Renal cortical epithelial cell (primary cell): ENCODE results near the gene LRRC37B. TPM values are rescaled to one million over a fixed set of nuclear protein-coding genes. Genes with fewer than 3 reads are reported as not detected.
"Not testable (repeated sequence)": the region's sequence is repeated elsewhere in the genome, so short reads cannot be mapped to it uniquely, and the experiment has no call there.

Source experiments
- DNase-seq: peaks from one replicate; pipeline ENCODE4 v3.0.0-alpha.2; 2011; ENCODE audit warnings: low read depth
- total RNA-seq: library from RNA; depleted of rRNA; stranded (reverse); fragments of >200 nt; gene quantifications from 2 replicates; pipeline ENCODE4 v1.2.3, GENCODE V29; 2014

The LRRC37B gene
- total RNA-seq, 1 donor from 2014 or later, result 8.3 TPM

DNA sequence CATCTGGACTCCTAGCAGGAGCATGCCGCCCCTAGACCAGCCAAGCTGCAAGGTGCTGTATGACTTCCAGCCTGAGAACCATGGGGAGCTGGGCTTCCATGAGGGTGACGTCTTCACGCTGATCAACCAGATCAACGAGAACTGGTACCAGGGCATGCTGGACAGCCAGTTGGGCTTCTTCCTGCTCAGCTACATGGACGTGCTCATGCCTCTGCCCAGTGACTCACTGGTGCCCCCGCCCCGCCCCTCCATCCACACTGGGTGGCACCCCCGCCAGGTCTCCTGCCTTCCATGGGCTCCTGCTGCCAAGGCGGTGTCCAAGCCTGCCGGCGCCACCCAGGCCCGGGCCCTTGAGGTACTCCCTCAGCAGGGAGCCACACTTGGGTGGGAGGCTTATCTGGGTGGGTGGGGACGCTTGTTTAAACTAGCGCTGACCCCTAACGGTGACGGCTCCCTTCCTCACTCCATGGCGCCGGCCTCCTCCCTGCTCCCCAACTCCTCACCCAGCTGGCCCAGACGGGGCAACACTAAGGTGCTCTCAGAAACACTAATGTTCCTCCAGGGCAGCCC, 34.2 kb downstream of the LRRC37B start:
- not testable (repeated sequence) for DNase-seq

DNA sequence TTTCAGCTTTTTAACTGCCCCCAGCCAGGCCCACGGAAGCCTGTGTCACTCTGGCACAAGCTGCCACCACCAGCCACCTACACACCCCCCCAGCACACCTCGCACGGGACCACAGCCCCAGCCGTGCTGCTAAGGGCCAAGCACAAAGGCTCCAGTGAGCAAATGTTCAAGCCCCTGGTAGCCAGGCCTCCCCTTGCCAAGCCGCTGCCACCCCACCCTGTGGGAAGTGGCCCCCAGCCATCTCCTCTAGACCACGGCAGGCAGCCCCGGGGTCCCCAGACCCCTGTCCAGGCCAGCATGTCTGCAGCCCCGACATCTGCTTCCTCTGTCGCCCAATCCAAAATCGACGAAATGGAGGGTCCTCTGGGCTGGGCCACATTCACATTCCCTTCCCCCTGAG, 35.1 kb downstream of the LRRC37B start:
- DNase-seq, result not testable (repeated sequence)

DNA sequence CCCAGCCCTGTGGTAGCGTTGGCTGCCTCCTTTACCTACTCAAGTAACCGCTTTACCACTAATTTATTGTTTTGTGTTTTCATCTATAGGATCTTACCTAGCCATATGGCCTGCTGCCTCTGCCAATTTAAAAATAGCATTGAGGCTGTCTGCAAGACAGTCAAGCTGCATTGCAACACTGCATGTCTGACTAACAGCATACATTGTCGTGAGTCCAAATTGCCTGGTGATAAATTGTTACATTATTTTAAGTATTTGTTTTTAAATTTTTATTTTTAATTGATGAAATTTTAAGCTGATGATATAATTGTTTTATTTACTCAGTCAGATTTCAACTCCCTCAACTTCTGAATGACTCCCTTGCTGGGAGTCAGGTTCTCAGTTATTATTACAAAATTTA, 38.4 kb downstream of the LRRC37B start:
- DNase-seq, result not testable (repeated sequence)

DNA sequence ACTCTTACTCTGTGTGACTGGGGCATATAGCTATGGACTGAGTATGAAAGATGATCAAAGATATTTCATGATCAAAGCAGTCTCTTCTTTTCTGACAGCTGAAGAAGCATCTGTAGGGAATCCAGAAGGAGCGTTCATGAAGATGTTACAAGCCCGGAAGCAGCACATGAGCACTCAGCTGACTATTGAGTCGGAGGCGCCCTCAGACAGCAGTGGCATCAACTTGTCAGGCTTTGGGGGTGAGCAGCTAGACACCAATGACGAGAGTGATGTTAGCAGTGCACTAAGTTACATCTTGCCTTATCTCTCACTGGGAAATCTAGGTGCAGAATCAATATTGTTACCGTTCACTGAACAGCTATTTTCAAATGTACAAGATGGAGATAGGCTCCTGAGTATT, 40.5 kb downstream of the LRRC37B start:
- DNase-seq, result not testable (repeated sequence)

GRCh38 chr17:32054985-32055384, 47.8 kb downstream of the LRRC37B start:
- peak; percentile 1 for DNase-seq

DNA sequence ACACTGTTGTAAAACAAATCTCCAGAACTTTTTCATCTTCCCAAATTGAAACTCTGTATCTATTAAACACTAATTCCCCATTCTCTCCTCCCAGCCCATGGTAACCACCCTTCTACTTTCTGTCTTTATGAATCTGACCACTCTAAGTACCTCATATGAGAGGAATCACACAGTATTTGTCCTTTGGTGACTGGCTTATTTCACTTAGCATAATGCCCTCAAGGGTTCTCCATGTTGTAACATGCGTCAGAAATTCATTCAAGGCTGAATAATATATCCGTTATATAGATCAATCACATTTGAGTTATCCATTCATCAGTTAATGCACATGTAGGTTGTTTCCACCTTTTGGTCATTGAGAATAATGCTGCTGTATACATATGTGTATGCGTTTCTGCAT, 48.2 kb downstream of the LRRC37B start:
- not testable (repeated sequence) for DNase-seq

DNA sequence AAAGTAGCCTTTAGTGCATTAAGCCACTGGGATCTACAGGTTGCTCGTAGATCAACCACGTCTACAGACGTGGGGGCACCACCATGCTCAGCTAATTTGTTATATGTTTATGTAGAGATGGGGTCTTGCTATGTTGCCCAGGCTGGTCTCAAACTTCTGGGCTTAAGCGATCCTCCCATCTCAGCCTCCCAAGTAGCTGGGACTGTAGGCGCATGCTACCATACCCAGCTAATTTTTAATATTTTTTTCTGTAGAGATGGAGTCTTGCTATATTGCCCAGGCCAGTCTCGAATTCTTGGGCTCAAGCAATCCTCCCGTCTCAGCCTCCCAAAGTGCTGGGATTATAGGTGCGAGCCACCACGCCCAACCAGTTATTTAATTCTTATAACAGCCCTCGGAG, 49.3 kb downstream of the LRRC37B start:
- DNase-seq, result not testable (repeated sequence)

GRCh38 chr17:32057460-32058105, 50.4 kb downstream of the LRRC37B start:
- not testable (repeated sequence) for DNase-seq

GRCh38 chr17:32060695-32061094, 53.5 kb downstream of the LRRC37B start:
- DNase-seq, result not testable (repeated sequence)

DNA sequence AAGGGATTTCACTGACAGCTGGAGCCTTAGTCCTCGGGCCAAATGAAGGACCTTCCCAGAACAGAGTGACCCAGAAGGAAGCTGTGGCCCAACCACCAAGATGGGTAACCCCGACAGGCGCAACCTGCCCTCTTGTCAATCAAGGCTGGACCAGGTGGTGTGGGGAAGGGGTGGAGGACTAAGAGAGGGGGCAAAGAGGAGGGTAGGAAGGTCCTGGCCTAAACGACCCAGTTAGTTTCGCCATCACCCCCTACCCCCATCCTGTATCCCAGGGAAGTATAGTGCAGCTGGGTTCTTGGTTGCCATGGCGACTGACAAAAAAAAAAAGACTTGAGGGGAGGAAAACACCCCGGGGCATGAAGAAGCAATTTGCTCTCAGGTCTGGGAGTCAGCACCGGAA, 54.7 kb downstream of the LRRC37B start:
- DNase-seq, result not testable (repeated sequence)

- DNase-seq, result not testable (repeated sequence)
Observed at GRCh38 chr17:32064091-32064490, 56.9 kb downstream of the LRRC37B start.

DNA sequence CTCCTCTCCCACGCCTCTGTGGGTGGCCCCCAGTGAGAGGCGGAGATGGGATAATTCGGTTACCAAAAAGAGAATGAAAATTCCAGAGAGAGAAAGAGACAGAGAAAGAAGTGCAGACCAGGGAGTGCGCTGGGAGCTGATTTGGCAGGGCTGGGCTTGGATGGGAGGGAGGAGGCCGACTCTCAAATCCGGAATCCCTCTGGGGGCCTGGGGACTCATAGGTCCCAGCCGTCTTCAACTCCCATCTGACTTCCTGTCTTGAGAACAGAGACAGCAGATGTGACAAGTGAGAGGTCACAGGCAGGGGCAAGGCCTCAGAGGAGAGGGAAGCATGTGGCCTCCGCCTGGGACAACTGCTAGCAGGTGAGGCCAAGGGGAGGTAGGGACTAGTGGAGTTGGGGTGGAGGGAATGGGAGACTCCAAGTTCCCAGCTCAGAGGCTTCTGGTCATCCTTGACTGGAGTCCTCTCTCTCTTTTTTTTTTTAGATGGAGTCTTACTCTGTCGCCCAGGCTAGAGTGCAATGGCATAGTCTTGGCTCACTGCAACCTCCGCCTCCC, 59.0 kb downstream of the LRRC37B start:
- not testable (repeated sequence) for DNase-seq

DNA sequence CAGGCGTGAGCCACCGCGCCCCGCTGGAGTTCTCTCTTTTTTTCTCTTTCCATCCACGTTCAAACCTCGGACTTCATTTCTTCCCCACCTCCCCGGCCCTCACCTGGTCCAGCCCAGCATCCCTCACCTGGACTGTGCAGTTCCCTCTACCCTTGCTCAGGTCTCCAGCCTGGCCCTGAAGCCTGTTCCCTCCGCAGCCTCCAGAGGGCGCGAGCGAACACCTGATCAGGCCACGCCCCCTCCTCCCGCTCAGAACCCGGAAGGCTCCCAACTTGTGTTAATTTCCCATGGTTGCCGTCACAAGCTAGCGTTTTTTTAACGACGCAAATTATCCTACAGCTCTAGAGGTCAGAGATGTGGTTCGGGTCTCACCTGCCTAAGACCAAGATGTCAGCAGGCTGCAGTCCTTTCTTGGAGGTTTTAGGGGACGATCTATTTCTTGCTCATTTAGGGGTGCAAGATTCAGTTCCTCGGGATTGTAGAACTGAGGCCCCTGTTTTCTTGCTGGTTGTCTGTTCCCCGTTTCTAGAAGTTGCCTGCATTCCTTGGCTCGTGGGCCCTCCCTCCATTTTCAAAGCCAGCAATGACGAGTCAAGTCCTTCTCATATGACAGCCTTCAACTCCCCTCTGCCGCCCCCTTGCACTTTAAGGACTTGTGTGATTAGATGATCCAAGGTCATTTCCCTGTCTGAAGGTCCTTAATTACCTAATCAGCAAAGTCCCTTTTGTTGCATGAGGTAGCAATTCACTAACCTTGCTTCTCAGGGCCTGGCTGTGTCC, 59.9 kb downstream of the LRRC37B start:
- not testable (repeated sequence) for DNase-seq

GRCh38 chr17:32069067-32069466, 61.9 kb downstream of the LRRC37B start:
- not testable (repeated sequence) for DNase-seq

DNA sequence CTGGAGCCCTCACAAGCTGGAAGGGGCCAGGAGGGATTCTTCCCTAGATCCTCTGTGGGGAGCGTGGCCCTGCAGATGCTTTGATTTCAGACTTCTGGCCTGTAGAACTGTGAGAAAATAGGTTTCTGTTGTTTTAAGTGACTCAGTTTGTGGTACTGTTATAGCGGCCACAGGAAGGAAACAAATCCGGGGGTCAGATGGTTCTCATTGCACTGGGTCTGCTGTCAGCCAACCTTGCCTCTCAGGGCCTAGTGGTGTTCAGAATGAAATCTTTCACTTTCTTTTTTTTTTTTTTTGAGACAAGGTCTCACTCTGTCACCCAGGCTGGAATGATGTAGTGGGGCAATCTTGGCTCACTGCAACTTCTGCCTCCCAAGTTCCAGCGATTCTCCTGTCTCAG, 64.8 kb downstream of the LRRC37B start:
- not testable (repeated sequence) for DNase-seq

DNA sequence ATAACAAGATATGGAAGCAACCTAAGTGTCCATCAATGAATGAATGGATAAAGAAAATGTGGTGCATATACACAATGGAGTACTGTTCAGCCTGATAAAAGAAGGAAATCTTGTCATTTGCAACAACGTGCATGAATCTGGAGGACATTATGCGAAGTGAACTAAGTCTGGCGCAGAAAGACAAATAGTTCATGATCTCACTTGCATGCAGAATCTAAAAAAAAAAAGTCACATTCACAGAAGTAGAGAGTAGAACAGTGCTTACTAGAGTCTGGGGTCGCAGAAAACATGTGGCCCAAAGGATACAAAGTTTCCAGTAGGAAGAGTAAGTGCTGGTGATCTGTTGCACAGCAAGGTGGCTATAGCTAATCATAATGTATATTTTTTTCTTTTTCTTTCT, 65.9 kb downstream of the LRRC37B start:
- DNase-seq, result not testable (repeated sequence)

DNA sequence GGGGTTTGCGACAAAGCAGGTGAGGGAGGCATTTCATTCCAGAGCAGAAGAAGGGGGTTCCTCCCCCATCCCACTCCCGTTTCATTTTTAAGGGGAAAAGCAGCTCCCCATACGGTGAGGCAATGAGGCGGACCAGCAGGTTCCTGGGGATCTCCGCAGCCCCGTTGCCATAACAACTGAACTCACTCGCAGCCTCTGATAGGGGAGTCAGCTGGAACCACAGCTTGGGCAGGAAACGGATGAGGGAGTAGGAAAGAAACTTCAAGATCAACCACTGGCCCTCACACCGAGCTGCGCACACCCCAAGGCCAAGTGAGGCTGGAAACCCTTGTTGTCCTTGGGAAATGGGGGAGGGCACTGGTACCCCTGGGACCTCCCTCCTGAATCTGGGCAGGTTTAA, 72.6 kb downstream of the LRRC37B start:
- DNase-seq, result peak; percentile 64

DNA sequence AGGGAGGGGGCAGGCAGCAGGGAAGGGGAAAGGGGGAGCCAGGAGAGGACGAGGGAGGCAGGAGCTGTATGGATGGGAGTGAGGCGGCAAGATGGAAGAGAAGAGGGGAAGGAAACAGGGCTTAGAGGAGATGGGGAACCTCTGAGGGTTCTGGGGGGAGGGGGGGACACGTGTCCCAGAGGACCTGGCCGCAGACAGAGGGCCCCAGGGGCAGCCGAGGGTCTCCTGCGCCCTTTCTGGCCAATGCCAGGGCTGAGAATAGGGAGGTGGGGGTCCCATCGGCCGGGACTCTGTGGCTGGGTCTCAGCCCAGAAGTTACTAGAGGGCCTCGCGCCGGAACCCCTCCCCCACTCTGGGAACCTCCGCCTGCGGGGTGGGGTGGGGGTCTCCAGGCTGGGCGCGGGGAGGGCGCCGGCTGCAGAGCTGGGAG, 76.4 kb downstream of the LRRC37B start:
- DNase-seq, result not testable (repeated sequence)

- peak; percentile 5 for DNase-seq
Observed at GRCh38 chr17:32084003-32084941, 77.1 kb downstream of the LRRC37B start.

DNA sequence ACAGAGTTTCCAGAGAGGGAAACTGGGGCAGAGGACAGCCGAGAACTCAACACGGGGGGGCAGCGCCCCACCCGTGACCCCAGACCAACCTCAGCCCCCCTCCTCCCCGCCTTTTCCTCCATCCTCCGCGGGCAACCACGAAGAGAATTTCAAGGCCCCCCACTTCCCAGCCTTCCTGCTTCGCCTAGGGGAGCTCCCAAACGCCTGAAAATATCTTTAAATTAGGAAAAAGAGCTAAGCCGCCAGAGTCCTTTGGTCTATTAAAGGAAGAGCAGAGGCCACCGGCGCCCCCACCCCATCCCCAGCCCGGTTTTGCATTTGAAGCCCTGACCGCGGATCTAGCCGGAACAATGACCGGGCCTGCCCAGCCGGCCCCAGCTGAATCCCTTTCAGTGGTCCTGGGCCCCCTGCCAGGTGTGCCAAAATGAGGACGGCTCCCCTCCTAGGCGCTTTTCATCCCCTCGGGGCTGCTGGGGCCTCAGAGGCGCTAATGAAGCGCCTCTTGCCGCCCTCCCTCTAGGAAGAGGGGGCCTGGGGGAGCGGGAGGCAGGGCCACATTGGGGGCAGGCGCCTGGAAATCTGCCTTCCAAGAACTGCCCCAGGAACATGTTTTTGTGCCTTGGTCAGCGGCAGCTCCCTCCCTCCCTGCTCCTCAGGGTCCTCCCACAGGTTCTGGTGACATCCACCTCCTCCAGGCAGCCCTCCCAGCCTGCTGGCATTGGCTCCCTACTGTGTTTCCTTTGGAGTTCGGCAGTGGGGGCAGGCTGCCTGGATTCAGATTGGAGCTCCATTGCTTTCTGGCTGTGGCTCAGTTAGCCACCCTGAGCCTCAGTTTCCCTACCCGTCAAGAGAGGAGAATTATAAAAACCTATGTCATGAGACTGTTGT, 78.0 kb downstream of the LRRC37B start:
- not testable (repeated sequence) for DNase-seq
